SK-N-SH (cell line): Measurements from ENCODE around the gene SMIM36. TPM values are rescaled to one million over a fixed set of nuclear protein-coding genes. Genes with fewer than 3 reads are reported as not detected.

Experiments
- CTCF ChIA-PET: fragments of 300-600, 350-600 bp; formaldehyde crosslinking; extraction: SDS; loops from one replicate; lab custom pipeline; 2021; lab: Yijun Ruan, JAX
- POLR2A ChIA-PET: fragments of 350-600 bp; sonication (Branson Sonifier 250); formaldehyde crosslinking; extraction: SDS; loops from one replicate; lab custom pipeline; 2020; ENCODE audit warnings: antibody characterized with exemption, inconsistent platforms; lab: Yijun Ruan, JAX
- DNase-seq: peaks from one replicate; pipeline ENCODE4 v3.0.0; 2012
- H2AFZ ChIP-seq: fragments of 200-600 bp; sonication (generic); 2 replicates; pipeline ENCODE4 v1.8.1; 2016; ENCODE audit warnings: antibody characterized with exemption, mild to moderate bottlenecking, low read depth
- H3F3A ChIP-seq: fragments of 200-600 bp; sonication (generic); replicated peaks from 2 replicates; pipeline ENCODE3; 2016; ENCODE audit warnings: antibody characterized with exemption, mild to moderate bottlenecking; ENCODE audit not compliant: insufficient read depth
- H3K27ac ChIP-seq, 2 experiments: fragments of 200-500 bp in 1 of 2; fragments of 200-600 bp in 1 of 2; sonication (Bioruptor generic) in 1 of 2; sonication (generic), shearing (Covaris generic) in 1 of 2; 2 replicates each; pipeline versions ENCODE4 v1.5.1 to v1.6.1; 2014 to 2016; ENCODE audit warnings: low read depth in 2 of 2, inconsistent platforms in 1 of 2, low read length in 1 of 2, mild to moderate bottlenecking in 1 of 2, mixed read lengths in 1 of 2
- H3K27me3 ChIP-seq: fragments of 200-600 bp; sonication (generic), shearing (Covaris generic); 2 replicates; pipeline ENCODE4 v1.6.1; 2016; ENCODE audit warnings: mixed run types; ENCODE audit not compliant: insufficient read depth
- H3K36me3 ChIP-seq, 2 experiments: fragments of 200-500 bp in 1 of 2; fragments of 200-600 bp in 1 of 2; sonication (Bioruptor generic) in 1 of 2; sonication (generic) in 1 of 2; replicated peaks in 1 of 2; 2 replicates each; pipeline versions ENCODE3 to v1.5.1; 2014 to 2016; ENCODE audit warnings: low read length in 1 of 2, mild to moderate bottlenecking in 1 of 2; ENCODE audit not compliant: insufficient read depth in 2 of 2, control insufficient read depth in 1 of 2
- H3K4me1 ChIP-seq, 2 experiments: fragments of 200-500 bp in 1 of 2; fragments of 200-600 bp in 1 of 2; sonication (Bioruptor generic) in 1 of 2; sonication (generic), shearing (Covaris generic) in 1 of 2; 2 replicates each; pipeline versions ENCODE4 v1.5.1 to v1.6.1; 2014 to 2016; ENCODE audit warnings: low read depth in 1 of 2, low read length in 1 of 2, mixed run types in 1 of 2; ENCODE audit not compliant: insufficient read depth in 2 of 2, control insufficient read depth in 1 of 2
- H3K4me2 ChIP-seq: fragments of 200-600 bp; sonication (generic), shearing (Covaris generic); 2 replicates; pipeline ENCODE4 v1.6.1; 2017; ENCODE audit warnings: mixed run types
- H3K4me3 ChIP-seq, 2 experiments: fragments of 200-500 bp in 1 of 2; fragments of 200-600 bp in 1 of 2; sonication (Bioruptor generic) in 1 of 2; sonication (generic), shearing (Covaris generic) in 1 of 2; 2 replicates each; pipeline versions ENCODE4 v1.5.1 to v1.8.1; 2014 to 2016; ENCODE audit warnings: low read depth in 2 of 2, inconsistent platforms in 1 of 2, low read length in 1 of 2, mild to moderate bottlenecking in 1 of 2, mixed read lengths in 1 of 2, moderate library complexity in 1 of 2
- H3K79me2 ChIP-seq: fragments of 200-600 bp; sonication (generic); 2 replicates; pipeline ENCODE4 v1.8.1; 2017; ENCODE audit warnings: mild to moderate bottlenecking; ENCODE audit not compliant: insufficient read depth
- H3K9ac ChIP-seq: fragments of 200-600 bp; sonication (generic); 2 replicates; pipeline ENCODE4 v1.6.1; 2017; ENCODE audit warnings: mixed run types
- H3K9me2 ChIP-seq: fragments of 200-600 bp; sonication (generic); 2 replicates; pipeline ENCODE4 v1.6.1; 2017; ENCODE audit warnings: mixed run types
- H3K9me3 ChIP-seq: fragments of 200-600 bp; sonication (generic); 2 replicates; pipeline ENCODE4 v1.6.1; 2017; ENCODE audit warnings: mixed run types, mild to moderate bottlenecking, moderate library complexity
- H4K20me1 ChIP-seq: fragments of 200-600 bp; sonication (generic); 2 replicates; pipeline ENCODE4 v1.6.1; 2017; ENCODE audit warnings: mild to moderate bottlenecking, mixed run types; ENCODE audit not compliant: insufficient read depth
- CHD2 ChIP-seq: fragments of 150-350 bp; IDR thresholded peaks from 2 replicates; pipeline ENCODE4 v1.6.1; 2018; ENCODE audit warnings: low read length; ENCODE audit not compliant: partially characterized antibody
- EP300 ChIP-seq, 2 experiments: IDR thresholded peaks; 2 replicates each; pipeline versions ENCODE4 v1.4.0 to v1.6.1; 2012; ENCODE audit warnings: borderline replicate concordance in 1 of 2, low read depth in 1 of 2, low read length in 1 of 2
- EZH2phosphoT487 ChIP-seq: fragments of 200-600 bp; sonication (generic); IDR thresholded peaks from 2 replicates; pipeline ENCODE4 v1.6.1; 2017; ENCODE audit warnings: low read depth, mixed run types, mild to moderate bottlenecking, antibody characterized with exemption, moderate library complexity, borderline replicate concordance
- FOSL2 ChIP-seq: IDR thresholded peaks from 2 replicates; pipeline ENCODE4 v1.4.0; 2012; ENCODE audit warnings: low read depth, mild to moderate bottlenecking, moderate library complexity, borderline replicate concordance
- FOXM1 ChIP-seq: IDR thresholded peaks from 2 replicates; pipeline ENCODE4 v1.4.0; 2012; ENCODE audit warnings: low read depth, mild to moderate bottlenecking
- GATA2 ChIP-seq: sonication (generic); formaldehyde crosslinking; IDR thresholded peaks from 2 replicates; pipeline ENCODE4 v1.5.0; 2020; ENCODE audit warnings: mild to moderate bottlenecking, missing genetic modification reagents
- IRF3 ChIP-seq: fragments of 150-350 bp; IDR thresholded peaks from 2 replicates; pipeline ENCODE4 v1.6.1; 2016; ENCODE audit warnings: mild to moderate bottlenecking, low read depth, low read length
- JUND ChIP-seq: IDR thresholded peaks from 2 replicates; pipeline ENCODE4 v1.4.0; 2012
- MAX ChIP-seq: IDR thresholded peaks from 2 replicates; pipeline ENCODE4 v1.4.0; 2012; ENCODE audit warnings: low read depth
- MXI1 ChIP-seq: IDR thresholded peaks from 2 replicates; pipeline ENCODE4 v1.6.1; 2012; ENCODE audit warnings: mild to moderate bottlenecking, low read depth, low read length, improper control_type of control experiment
- NFIC ChIP-seq: IDR thresholded peaks from 2 replicates; pipeline ENCODE4 v1.4.0; 2012; ENCODE audit warnings: borderline replicate concordance
- PBX3 ChIP-seq: IDR thresholded peaks from 2 replicates; pipeline ENCODE4; 2012
- POLR2AphosphoS5 ChIP-seq: IDR thresholded peaks from 2 replicates; pipeline ENCODE4 v1.6.1; 2012; ENCODE audit warnings: low read depth, low read length
- RCOR1 ChIP-seq: fragments of 150-350 bp; IDR thresholded peaks from 2 replicates; pipeline ENCODE4 v1.6.1; 2017; ENCODE audit warnings: antibody characterized with exemption, low read length
- RFX5 ChIP-seq: IDR thresholded peaks from 2 replicates; pipeline ENCODE4 v1.6.1; 2012; ENCODE audit warnings: mild to moderate bottlenecking, improper control_type of control experiment, low read length
- RXRA ChIP-seq: IDR thresholded peaks from 2 replicates; pipeline ENCODE4 v1.4.0; 2012; ENCODE audit warnings: low read depth, mild to moderate bottlenecking, borderline replicate concordance
- SMC3 ChIP-seq: IDR thresholded peaks from 2 replicates; pipeline ENCODE4 v1.6.1; 2012; ENCODE audit warnings: low read depth, low read length, improper control_type of control experiment
- TAF1 ChIP-seq: IDR thresholded peaks from 2 replicates; pipeline ENCODE4 v1.6.1; 2012; ENCODE audit warnings: low read depth, mild to moderate bottlenecking, low read length, moderate library complexity, borderline replicate concordance
- TCF12 ChIP-seq: IDR thresholded peaks from 2 replicates; pipeline ENCODE4 v1.4.0; 2012
- TEAD4 ChIP-seq: IDR thresholded peaks from 2 replicates; pipeline ENCODE4 v1.4.0; 2012; ENCODE audit warnings: mild to moderate bottlenecking, borderline replicate concordance; ENCODE audit not compliant: insufficient read depth
- USF2 ChIP-seq: fragments of 150-350 bp; IDR thresholded peaks from 2 replicates; pipeline ENCODE4 v1.6.1; 2017; ENCODE audit warnings: antibody characterized with exemption, low read length, low read depth, borderline replicate concordance
- YY1 ChIP-seq: IDR thresholded peaks from 2 replicates; pipeline ENCODE4 v1.4.0; 2012; ENCODE audit warnings: low read depth, mild to moderate bottlenecking
- WGBS: methylation state at CpG from one replicate; pipeline ENCODE4 v1.1.6; 2017; ENCODE audit warnings: low lambda C conversion rate; 5-methylcytosine and 5-hydroxymethylcytosine counted together
- polyA plus RNA-seq, 3 experiments: library from polyadenylated mRNA; depleted of rRNA; stranded (reverse); fragments of >200 nt; gene quantifications; 2 replicates each; pipeline ENCODE4 v1.2.3, GENCODE V29; 2012
- TF ChIP-seq, protein P1 (sequence below): IDR thresholded peaks from 2 replicates; pipeline ENCODE4 v1.6.1; 2012; ENCODE audit warnings: mild to moderate bottlenecking, low read depth, low read length, moderate library complexity
- TF ChIP-seq, protein P2 (sequence below): IDR thresholded peaks from 2 replicates; pipeline ENCODE4 v1.4.0; 2012; ENCODE audit warnings: low read depth, borderline replicate concordance

The SMIM36 gene
- polyA plus RNA-seq, 1 of the 3 experiments (the other 2 are of a cell fraction): not detected

- Histone ChIP-seq H3K9me2 (no peaks in the 10 kb centered on the region), H3K27me3 (no peaks in the 10 kb centered on the region), H3K79me2 (no peaks in the 10 kb centered on the region), H3K27ac (no peak overlapping the region), H3K4me3 (no peak overlapping the region), H3K4me1 (no peaks in the 10 kb centered on the region), H3F3A (peaks cover 11% of the 10 kb centered on the region), H4K20me1 (no peaks in the 10 kb centered on the region), H2AFZ (no peak overlapping the region), H3K9ac (no peak overlapping the region), H3K4me2 (no peak overlapping the region), H3K36me3 (no peaks in the 10 kb centered on the region), H3K9me3 (no peaks in the 10 kb centered on the region)
- no peak for DNase-seq
- ChIA-PET CTCF (interaction anchor here (1.0 to 1.7 kb wide), 3 partner anchors 14 to 101 kb away, joined by 3 to 9 read pairs (median 3); no protein-coding TSS in a partner anchor), POLR2A (no interaction called here)
- 23% methylated on average over 4 of the region's 4 CpGs for WGBS
- TF ChIP-seq RXRA (peak; percentile 14; the same call in 1 of the 2 replicates), FOXM1 (no peak), CHD2 (no peak), EP300 (IDR thresholded peaks at IDR 0.05; ENCODE audit: borderline replicate concordance in 1 of 2, low read depth in 1 of 2, low read length in 1 of 2) (peak in 1 of 2 experiments; percentile 49; a peak in 1 of 4 replicates), MXI1 (no peak), IRF3 (no peak), RCOR1 (no peak), SMC3 (no peak), MAX (no peak), TCF12 (peak; percentile 49), PBX3 (peak; percentile 74), RFX5 (no peak), GATA2 (CRISPR knock-in tag) (no peak), TAF1 (no peak), POLR2AphosphoS5 (peak; percentile 23; the same call in 1 of the 2 replicates), JUND (peak; percentile 33; the same call in 1 of the 2 replicates), NFIC (peak; percentile 9; the same call in 1 of the 2 replicates), TEAD4 (0 out of 2 replicates have a peak, but pooled peaks have one; percentile 24), USF2 (no peak), FOSL2 (peak; percentile 3; the same call in 1 of the 2 replicates), YY1 (no peak), EZH2phosphoT487 (no peak)
- TF ChIP-seq, protein P1, sequence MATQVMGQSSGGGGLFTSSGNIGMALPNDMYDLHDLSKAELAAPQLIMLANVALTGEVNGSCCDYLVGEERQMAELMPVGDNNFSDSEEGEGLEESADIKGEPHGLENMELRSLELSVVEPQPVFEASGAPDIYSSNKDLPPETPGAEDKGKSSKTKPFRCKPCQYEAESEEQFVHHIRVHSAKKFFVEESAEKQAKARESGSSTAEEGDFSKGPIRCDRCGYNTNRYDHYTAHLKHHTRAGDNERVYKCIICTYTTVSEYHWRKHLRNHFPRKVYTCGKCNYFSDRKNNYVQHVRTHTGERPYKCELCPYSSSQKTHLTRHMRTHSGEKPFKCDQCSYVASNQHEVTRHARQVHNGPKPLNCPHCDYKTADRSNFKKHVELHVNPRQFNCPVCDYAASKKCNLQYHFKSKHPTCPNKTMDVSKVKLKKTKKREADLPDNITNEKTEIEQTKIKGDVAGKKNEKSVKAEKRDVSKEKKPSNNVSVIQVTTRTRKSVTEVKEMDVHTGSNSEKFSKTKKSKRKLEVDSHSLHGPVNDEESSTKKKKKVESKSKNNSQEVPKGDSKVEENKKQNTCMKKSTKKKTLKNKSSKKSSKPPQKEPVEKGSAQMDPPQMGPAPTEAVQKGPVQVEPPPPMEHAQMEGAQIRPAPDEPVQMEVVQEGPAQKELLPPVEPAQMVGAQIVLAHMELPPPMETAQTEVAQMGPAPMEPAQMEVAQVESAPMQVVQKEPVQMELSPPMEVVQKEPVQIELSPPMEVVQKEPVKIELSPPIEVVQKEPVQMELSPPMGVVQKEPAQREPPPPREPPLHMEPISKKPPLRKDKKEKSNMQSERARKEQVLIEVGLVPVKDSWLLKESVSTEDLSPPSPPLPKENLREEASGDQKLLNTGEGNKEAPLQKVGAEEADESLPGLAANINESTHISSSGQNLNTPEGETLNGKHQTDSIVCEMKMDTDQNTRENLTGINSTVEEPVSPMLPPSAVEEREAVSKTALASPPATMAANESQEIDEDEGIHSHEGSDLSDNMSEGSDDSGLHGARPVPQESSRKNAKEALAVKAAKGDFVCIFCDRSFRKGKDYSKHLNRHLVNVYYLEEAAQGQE: no peak
- TF ChIP-seq, protein P2, sequence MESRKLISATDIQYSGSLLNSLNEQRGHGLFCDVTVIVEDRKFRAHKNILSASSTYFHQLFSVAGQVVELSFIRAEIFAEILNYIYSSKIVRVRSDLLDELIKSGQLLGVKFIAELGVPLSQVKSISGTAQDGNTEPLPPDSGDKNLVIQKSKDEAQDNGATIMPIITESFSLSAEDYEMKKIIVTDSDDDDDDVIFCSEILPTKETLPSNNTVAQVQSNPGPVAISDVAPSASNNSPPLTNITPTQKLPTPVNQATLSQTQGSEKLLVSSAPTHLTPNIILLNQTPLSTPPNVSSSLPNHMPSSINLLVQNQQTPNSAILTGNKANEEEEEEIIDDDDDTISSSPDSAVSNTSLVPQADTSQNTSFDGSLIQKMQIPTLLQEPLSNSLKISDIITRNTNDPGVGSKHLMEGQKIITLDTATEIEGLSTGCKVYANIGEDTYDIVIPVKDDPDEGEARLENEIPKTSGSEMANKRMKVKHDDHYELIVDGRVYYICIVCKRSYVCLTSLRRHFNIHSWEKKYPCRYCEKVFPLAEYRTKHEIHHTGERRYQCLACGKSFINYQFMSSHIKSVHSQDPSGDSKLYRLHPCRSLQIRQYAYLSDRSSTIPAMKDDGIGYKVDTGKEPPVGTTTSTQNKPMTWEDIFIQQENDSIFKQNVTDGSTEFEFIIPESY: no peak
These were observed 29.3 kb upstream of the SMIM36 start for GRCh38 chr17:55540414-55541091.
